DND-41 (cell line): ENCODE measurements around the gene EHF.

Experiments
- ATAC-seq: fragments of 200-7000 bp; cut with Tn5 transposase; 3 replicates; pipeline ENCODE4 v1.9.1; 2021; ENCODE audit warnings: low read depth; ENCODE audit not compliant: insufficient read depth
- DNase-seq: peaks from one replicate; pipeline ENCODE4 v3.0.0-alpha.2; 2020
- H2AFZ ChIP-seq: 2 replicates; pipeline ENCODE4 v1.6.0; 2012; ENCODE audit warnings: low read depth, low read length
- H3K27ac ChIP-seq: 2 replicates; pipeline ENCODE4 v1.5.1; 2012; ENCODE audit warnings: low read length, inconsistent platforms
- H3K27me3 ChIP-seq: fragments of 200-600 bp; sonication (generic); 2 replicates; pipeline ENCODE4 v1.6.0; 2012; ENCODE audit warnings: low read length, mild to moderate bottlenecking, inconsistent platforms; ENCODE audit not compliant: insufficient read depth, poor library complexity
- H3K36me3 ChIP-seq: 2 replicates; pipeline ENCODE4 v1.5.1; 2012; ENCODE audit warnings: low read length, inconsistent platforms; ENCODE audit not compliant: insufficient read depth
- H3K4me1 ChIP-seq: 2 replicates; pipeline ENCODE4 v1.5.1; 2012; ENCODE audit warnings: mild to moderate bottlenecking, low read length; ENCODE audit not compliant: insufficient read depth
- H3K4me2 ChIP-seq: 2 replicates; pipeline ENCODE4 v1.6.0; 2012; ENCODE audit warnings: mild to moderate bottlenecking, moderate library complexity, low read length, inconsistent platforms; ENCODE audit not compliant: insufficient read depth
- H3K4me3 ChIP-seq, 2 experiments: fragments of 200-600 bp in 1 of 2; shearing (Covaris generic) in 1 of 2; 2 replicates each; pipeline ENCODE4 v1.5.1; 2012 to 2016; ENCODE audit warnings: inconsistent platforms in 2 of 2, low read length in 2 of 2, mild to moderate bottlenecking in 2 of 2, low read depth in 1 of 2, moderate library complexity in 1 of 2
- H3K79me2 ChIP-seq: 2 replicates; pipeline ENCODE4 v1.6.0; 2012; ENCODE audit warnings: low read length, inconsistent platforms; ENCODE audit not compliant: insufficient read depth
- H3K9ac ChIP-seq: 2 replicates; pipeline ENCODE4 v1.6.0; 2012; ENCODE audit warnings: low read depth, mild to moderate bottlenecking, inconsistent platforms, low read length, moderate library complexity
- H3K9me3 ChIP-seq: 2 replicates; pipeline ENCODE4 v1.5.1; 2012; ENCODE audit warnings: low read length, moderate library complexity, mild to moderate bottlenecking, inconsistent platforms; ENCODE audit not compliant: insufficient read depth, severe bottlenecking
- H4K20me1 ChIP-seq: 2 replicates; pipeline ENCODE4 v1.6.0; 2012; ENCODE audit warnings: low read length; ENCODE audit not compliant: insufficient read depth
- CTCF ChIP-seq: IDR thresholded peaks from 2 replicates; pipeline ENCODE4 v1.5.1; 2012; ENCODE audit warnings: borderline replicate concordance, low read length, moderate library complexity, mild to moderate bottlenecking; ENCODE audit not compliant: poor library complexity, severe bottlenecking; ENCODE audit errors: extremely low read depth
- EZH2 ChIP-seq: IDR thresholded peaks from 3 replicates; pipeline ENCODE4 v1.6.1; 2012; ENCODE audit warnings: borderline replicate concordance, low read depth, mild to moderate bottlenecking, moderate library complexity, low read length, inconsistent platforms; ENCODE audit not compliant: severe bottlenecking

EHF gene

GRCh38 chr11:34594603-34595002, 26.3 kb upstream of the EHF start:
- peaks cover 24% of the 10 kb centered on the region for H3K27me3 ChIP-seq
- H3K4me2 ChIP-seq: no peak overlapping the region
- H3K9ac ChIP-seq: no peak overlapping the region
- no peaks in the 10 kb centered on the region for H3K4me1 ChIP-seq
- no peaks in the 10 kb centered on the region for H3K79me2 ChIP-seq
- H3K36me3 ChIP-seq: no peaks in the 10 kb centered on the region
- no peak for ATAC-seq
- no peak overlapping the region for H3K27ac ChIP-seq
- H4K20me1 ChIP-seq: no peaks in the 10 kb centered on the region
- H3K4me3 ChIP-seq: no peak overlapping the region
- no peak for DNase-seq
- no peak overlapping the region for H2AFZ ChIP-seq
- no peak for TF ChIP-seq CTCF
- no peak for TF ChIP-seq EZH2
- H3K9me3 ChIP-seq: peaks cover 2% of the 10 kb centered on the region

DNA sequence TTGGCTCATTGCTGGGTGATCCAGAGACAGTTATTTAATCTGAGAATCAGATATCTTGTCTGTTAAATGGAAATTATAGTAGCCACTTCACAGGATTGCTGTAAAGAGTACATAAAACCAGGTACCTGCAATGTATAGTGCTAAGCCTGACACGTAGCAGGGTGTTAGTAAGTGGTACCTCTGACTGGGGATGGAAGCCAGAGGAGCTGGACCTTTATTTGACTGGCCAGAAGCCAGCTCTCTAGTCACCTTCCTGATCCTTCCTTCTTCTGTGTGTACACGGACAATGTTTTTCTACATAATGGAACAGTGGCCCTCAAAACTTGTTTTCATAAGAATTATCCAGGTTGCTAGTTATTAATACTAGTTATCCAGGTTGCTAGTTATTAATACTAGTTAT, 25.5 kb upstream of the EHF start:
- Histone ChIP-seq H3K4me3 (no peak overlapping the region), H2AFZ (no peak overlapping the region), H3K27ac (no peak overlapping the region), H3K9ac (no peak overlapping the region), H3K9me3 (peaks cover 2% of the 10 kb centered on the region), H3K4me1 (no peaks in the 10 kb centered on the region), H3K36me3 (no peaks in the 10 kb centered on the region), H4K20me1 (no peaks in the 10 kb centered on the region), H3K79me2 (no peaks in the 10 kb centered on the region), H3K27me3 (peaks cover 27% of the 10 kb centered on the region), H3K4me2 (no peak overlapping the region)
- TF ChIP-seq EZH2 (no peak), CTCF (no peak)
- ATAC-seq (no peak), DNase-seq (no peak)

- ATAC-seq (no peak), DNase-seq (no peak)
- Histone ChIP-seq H3K27me3 (peaks cover 30% of the 10 kb centered on the region), H3K4me3 (no peak overlapping the region), H2AFZ (no peak overlapping the region), H3K9me3 (peaks cover 2% of the 10 kb centered on the region), H3K79me2 (no peaks in the 10 kb centered on the region), H3K4me2 (no peak overlapping the region), H4K20me1 (no peaks in the 10 kb centered on the region), H3K27ac (no peak overlapping the region), H3K9ac (no peak overlapping the region), H3K4me1 (no peaks in the 10 kb centered on the region), H3K36me3 (no peaks in the 10 kb centered on the region)
- TF ChIP-seq EZH2: no peak
- no peak for TF ChIP-seq CTCF
Observed at GRCh38 chr11:34595960-34596644, 24.8 kb upstream of the EHF start.

- no peak overlapping the region for H3K27ac ChIP-seq
Observed at GRCh38 chr11:34599406-34599945, 21.4 kb upstream of the EHF start.

More at GRCh38 chr11:34599406-34599945, 21.4 kb upstream of the EHF start:
- no peak for TF ChIP-seq EZH2
- no peak for TF ChIP-seq CTCF
- no peaks in the 10 kb centered on the region for H3K9me3 ChIP-seq
- H3K9ac ChIP-seq: no peak overlapping the region
- H3K27me3 ChIP-seq: peaks cover 25% of the 10 kb centered on the region
- no peak overlapping the region for H3K4me2 ChIP-seq
- ATAC-seq (no peak), DNase-seq (no peak)
- H3K4me3 ChIP-seq: no peak overlapping the region
- H4K20me1 ChIP-seq: no peaks in the 10 kb centered on the region
- H3K4me1 ChIP-seq: no peaks in the 10 kb centered on the region
- no peak overlapping the region for H2AFZ ChIP-seq
- H3K79me2 ChIP-seq: no peaks in the 10 kb centered on the region
- H3K36me3 ChIP-seq: no peaks in the 10 kb centered on the region
